Fibroblast of skin of left quadriceps (primary cell): ENCODE measurements around the gene ZNF609.
"Not testable (repeated sequence)": the region's sequence is repeated elsewhere in the genome, so short reads cannot be mapped to it uniquely, and the experiment has no call there.

ENCODE experiments used
- DNase-seq, 2 experiments: peaks; one replicate each; pipeline ENCODE4 v3.0.0-alpha.2; 2013; ENCODE audit warnings: low read depth in 2 of 2

Gene ZNF609

DNA sequence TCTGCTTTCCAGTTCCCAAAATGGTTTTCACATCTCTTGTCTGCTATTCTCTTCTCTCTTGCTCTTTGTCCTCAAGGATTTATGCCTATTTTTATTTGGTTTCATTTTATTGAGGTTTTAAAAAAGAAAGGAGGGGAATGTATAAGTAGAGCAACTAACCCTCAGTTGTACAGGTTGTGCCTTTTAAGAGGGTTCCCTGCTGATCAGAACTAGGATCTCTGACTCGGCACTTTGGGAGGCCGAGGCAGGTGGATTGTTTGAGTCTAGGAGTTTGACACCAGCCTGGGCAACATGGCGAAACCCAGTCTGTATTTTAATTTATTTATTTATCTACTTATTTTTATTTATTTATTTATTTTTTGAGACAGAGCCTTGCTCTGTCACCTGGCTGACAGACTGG is 123.6 kb downstream of the ZNF609 start:
- DNase-seq, result no peak

DNA sequence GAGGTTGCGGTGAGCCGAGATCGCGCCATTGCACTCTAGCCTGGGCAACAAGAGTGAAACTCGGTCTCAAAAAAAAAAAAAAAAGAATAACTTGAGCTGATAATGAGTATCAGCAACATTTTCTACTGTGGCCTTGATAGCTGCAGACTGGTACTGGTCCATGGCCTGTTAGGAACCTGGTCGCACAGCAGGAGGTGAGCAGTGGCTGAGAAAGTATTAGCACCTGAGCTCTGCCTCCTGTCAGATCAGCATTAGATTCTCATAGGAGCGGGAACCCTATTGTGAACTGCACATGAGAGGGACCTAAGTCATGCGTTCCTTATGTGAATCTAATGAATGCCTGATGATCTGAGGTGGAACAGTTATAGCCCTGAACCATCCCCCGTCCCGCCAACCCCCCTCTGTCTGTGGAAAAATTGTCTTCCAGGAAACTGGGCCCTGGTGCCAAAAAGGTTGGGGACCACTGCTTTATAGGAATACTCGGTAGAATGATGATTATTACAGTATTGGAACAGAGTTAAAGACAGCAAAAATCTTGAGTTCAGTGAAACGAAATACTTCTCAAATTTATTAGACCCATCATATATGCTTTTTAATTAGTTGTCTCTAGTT is 126.0 kb downstream of the ZNF609 start:
- no peak for DNase-seq

DNA sequence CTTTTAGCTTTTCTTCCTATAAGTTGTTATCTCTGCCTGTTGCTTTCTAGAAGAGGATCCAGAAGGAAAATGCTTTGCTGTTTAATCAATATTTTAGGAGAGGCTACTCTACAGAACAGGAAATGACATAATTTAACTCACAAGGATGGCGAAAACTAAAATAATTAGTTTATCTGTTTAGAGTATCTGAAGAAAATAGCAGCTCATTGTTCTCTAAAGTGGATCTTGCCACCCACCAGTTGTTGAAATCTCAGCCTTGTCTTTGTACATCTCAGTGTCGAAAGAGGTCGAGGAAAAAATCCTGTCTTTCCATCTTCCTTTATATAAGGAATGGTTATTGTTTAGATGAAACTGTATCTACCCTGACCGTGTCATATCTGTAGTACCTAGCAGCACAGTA is 126.6 kb downstream of the ZNF609 start:
- no peak for DNase-seq

DNA sequence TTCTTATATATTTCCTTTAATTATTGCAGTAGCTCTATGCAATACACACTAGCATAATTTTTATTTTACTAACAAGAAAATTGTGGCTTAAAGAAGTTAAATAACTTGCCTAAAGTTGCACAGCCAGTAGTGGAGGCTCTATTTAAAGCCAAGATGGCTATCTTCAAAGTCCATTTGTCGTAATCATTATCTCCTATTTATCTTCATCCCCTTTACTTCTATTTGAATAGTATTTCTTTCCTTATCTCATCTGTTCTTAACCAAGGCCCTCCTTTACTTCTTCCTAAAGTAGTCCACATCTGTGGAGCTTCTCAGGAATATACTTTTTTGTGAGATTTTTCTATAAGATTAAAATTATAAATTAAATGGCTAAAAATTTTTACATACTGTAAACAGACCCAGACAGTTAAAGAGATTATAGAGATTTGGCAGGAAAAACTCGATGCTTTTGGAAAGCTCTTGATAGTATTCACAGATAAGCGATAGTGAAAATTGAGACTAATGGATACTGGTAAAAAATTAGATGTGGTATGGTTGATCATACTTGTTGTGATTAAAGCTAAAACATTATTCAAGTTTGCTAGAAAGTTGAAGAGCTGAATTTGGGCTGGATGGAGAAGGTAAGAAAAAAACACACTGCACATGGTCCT is 129.2 kb downstream of the ZNF609 start:
- no peak for DNase-seq

DNA sequence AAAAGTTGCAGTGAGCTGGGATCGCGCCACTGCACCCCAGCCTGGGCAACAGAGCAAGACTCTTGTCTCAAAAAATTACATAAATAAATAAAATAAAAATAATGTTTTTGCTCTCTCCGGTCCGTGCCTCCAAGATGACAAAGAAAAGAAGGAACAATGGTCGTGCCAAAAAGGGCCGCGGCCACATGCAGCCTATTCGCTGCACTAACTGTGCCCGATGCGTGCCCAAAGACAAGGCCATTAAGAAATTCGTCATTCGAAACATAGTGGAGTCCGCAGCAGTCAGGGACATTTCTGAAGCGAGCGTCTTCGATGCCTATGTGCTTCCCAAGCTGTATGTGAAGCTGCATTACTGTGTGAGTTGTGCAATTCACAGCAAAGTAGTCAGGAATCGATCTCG is 132.5 kb downstream of the ZNF609 start:
- DNase-seq, result not testable (repeated sequence)

DNA sequence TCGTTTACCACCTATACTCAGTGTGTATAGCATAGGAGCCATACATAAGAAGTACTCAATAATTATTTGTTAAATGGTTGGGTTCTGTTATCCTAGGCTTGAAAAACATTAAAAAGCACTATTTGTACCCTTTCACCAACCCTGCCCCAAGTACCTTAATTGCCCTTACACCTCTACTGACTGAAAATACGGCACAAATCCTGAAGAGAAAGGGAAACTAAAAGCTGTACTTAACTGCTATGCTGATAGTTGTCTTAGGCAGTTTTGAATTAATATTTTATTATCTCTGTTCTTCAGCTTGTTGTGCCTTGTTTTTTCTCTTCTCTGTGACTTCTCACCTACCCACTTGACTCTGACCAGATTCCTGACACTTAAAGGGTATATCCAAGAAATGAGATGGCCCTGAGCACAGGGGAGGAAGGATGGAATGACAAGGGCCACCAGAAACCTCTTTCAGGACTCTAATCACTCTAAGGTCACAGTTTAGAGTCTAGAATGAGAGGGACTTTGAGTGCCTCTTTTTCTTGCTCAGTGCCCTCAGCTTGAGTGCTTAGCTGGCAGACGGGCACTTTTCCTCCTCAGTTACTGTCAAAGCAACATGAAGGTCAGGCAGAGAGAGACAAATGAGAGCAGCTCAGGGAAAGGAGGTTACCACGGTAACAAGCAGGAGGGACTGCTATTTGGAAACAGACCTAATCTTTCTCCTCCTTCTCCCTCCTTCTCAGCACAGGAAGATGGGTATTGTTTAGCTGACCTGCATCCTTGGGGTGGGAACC is 136.5 kb downstream of the ZNF609 start:
- no peak for DNase-seq

DNA sequence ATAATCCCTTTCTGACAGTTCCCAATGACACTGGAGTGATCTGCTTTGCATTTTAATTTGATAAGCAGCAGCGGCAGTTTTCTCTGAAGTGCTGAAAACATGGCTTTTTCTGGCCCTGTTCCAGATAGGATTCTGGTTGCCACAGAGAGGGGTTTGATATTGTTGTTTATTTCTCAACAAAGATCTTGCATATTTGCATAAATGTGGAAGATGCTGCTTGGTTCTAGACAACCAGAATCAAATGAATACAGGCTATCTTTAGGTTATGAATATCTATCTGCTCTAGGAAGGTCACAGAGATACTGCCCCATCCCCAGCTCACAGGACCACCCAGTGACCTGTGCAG is 137.1 kb downstream of the ZNF609 start:
- DNase-seq, result no peak

DNA sequence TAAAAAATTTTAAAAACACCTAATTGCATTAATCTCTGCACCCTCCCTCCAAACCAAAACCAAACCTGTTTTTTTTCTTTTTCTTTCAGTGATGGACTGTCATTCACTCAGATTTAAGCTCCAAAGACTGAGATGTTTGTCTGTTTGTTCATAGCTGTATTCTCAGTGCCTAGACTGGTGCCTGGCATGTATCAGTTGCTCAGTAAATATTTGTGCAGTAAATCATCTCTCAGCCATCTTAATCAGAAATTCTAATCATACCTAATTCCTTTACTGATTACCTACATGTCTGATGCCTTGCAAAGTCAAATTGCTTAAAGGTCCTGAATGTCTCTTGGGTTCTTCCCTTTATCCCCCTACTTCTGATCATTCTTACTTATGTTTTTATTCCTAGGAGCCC is 138.8 kb downstream of the ZNF609 start:
- no peak for DNase-seq

DNA sequence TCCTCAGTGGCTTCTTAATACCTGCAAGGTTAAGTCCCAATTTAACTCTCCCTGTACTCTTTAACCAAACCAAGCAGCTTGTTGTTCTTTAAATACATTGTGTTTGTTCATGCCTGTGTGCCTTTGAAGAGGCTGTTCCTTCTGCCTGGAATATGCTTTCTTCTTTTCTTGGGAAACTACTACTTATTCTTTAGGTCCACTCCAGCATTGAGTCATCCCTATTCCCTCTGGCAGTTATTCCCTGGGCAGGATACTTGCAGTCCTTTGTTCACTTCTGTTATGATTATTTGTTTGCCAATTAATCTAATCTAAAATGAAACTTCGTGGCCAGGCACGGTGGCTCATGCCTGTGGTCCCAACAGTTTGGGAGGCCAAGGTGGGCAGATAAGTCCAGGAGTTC is 139.3 kb downstream of the ZNF609 start:
- DNase-seq, result no peak

DNA sequence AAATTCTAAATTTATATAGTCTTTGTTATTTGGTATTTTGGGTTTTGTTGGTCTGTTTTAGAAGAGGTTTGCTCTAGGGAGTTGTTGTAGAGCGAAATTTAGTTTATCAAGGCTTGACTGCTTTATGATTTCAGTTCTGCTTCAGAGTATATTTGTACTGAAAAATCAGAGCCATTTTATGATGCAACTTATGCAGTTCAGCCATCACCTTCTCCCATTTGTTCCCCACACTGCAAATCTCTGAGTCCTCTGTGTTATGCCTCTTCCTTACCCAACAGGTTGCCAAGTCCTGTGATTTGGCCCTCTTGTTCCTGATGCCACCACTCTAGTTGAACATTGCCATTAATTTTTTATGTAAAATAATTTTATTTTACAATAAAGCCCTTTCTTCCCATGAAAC is 140.4 kb downstream of the ZNF609 start:
- DNase-seq, result no peak

DNA sequence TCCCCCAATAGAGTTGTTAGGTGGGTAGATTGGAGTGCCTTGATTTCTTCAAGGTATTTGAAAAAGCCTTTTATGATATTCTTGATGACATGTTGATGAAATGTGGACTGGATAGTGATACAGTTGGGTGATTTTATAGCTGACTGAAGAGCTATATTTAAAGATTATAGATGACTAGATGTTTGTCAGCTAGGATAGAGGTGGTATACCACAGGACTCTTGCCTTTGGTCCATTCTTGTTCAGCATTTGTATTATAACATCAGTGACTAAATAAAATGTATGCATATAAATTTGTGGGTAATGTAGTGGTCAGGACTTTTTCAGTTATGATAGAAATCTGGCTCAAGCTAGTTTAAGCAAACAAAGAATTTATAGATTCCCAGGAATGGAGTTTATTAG is 143.9 kb downstream of the ZNF609 start:
- no peak for DNase-seq

DNA sequence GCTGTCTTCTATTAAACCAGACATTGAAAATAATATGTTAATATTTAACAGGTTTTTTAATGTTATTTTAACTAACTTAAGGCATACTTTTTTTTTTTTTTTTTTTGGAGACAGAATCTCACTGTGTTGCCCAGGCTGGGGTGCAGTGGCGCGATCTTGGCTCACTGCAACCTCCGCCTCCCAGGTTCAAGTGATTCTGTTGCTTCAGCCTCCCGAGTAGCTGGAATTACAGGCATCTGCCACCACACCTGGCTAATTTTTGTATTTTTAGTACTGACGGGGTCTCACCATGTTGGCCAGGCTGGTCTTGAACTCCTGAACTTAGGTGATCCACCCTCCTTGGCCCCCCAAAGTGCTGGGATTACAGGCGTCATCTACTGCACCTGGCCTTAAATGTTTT is 147.0 kb downstream of the ZNF609 start:
- DNase-seq, result not testable (repeated sequence)

DNA sequence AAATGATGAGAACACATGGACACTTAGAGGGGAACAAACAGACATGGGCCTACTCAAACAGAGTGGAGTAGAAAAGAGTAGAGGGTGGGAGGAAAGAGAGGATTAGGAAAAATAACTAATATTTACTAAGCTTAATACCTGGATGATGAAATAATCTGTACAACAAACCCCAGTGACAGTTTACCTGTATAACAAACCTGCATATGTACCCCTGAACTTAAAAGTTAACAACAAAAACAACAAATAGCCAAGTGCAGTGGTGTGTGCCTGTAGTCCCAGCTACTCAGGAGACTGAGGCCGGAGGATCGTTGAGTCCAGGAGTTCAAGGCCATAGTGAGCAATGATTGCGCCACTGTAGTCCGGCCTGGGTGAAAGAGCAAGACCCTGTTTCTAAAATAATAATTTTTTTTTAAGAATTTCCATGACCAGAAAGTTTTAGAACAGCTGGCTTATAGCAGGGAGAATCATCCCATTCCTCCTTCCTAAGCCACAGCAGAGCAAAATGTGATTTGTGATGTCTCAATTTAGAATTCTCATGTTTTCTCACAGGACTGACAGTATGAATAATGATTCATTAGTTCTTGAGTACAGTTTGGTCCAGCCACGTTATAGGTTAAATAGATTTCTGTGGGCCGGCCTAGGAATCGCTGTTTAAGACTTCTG is 150.0 kb downstream of the ZNF609 start:
- DNase-seq, result no peak

DNA sequence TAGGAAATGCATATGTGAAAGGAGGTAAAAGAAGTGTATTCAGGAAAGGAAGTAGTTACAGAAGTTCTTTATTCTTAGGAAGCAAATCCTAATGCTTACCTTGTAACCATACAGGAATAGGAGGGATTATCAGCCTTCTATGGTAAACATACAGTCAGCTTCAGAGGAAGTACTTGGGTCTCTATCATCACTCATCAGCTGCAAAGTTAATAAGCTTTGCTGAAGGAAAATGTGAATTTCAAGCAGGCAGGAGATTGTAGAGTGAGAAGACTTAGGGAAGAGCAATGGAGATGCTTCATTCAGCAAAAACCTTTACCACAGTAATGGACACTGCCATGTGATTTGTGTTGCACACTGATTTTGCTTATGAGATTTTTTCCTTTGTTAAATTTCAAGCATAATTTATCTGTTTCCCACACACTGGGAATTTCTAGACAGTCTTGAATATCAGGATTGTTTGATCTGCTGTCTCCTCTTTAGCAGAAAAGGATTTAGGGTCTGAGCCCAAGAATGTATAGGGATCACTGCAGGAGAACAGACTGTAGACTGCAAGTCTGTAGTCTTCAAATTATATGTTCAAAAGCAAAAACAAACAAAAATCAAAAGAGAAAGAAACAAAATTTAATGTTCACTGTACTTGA is 150.8 kb downstream of the ZNF609 start:
- DNase-seq, result no peak

DNA sequence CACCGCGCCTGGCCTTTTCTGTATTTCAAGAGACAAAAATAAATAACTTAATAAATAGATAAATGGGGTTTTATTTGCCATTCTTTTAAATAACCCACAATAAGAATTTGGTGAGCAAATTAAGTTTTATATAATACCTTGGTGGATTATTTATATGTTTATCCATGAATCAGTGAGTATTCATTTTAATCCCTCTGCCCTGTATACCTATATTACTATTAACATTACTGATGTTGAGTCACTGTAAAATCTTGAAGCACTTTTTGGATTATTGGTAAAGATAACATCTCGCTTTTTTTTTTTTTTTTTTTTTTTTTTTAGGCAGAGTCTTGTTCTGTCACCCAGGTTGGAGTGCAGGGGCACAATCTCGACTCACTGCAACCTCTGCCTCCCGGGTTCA is 154.1 kb downstream of the ZNF609 start:
- DNase-seq, result no peak

DNA sequence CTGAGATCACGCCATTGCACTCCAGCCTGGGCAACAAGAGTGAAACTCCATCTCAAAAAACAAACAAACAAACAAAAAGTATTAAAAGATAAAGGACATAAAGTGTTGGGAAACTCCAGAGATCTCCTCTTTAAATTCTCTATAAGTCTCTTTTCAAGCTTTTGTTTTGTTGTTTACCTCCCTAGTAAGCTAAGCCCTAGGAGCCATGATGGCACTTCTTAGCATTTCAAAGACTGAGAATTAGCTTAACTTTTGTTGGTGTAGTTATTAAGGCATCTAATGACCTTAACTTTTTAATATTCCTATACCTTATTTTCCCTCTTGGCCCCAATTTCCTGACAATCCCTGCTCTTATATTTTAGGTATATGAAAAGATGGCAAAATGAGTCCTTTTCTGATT is 157.3 kb downstream of the ZNF609 start:
- DNase-seq, result no peak

DNA sequence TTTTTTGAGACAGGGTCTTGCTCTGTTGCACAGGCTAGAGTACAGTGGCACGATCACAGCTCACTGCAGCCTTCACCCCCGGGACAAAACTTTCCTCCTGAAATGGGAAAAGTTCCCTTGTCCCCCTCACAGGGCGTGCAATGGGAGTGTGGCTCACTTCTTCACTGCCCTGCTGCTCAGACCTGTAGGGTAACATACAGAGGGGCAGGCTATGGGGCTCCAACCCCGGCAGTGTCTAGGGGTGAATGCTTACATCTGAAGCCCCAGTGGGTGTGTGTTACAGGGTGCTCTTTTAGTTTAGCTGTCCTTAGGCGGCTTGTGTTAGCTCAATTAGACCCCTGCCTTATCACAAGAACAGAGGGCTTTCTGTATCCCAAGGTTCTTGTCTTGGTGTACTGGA is 157.8 kb downstream of the ZNF609 start:
- no peak for DNase-seq

DNA sequence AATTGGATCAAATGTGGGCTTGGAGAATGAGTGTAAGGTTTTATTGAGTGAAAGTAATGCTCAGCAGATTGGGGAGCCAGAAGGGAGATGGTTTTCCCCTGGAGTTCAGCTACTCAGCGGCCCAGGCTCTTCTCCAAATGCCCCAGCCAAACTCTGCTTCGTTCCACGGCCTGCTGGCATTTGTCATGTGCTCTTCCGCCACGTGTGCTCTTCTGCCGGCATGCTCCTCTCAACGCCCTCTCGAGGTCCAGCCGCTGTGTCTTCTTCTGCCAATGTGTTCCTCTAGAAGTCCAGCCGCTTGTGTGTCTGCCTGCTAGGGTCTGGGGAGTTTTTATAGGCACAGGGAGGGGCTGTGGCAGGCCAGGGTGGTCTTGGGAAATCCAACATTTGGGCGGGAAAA is 158.2 kb downstream of the ZNF609 start:
- DNase-seq, result no peak

DNA sequence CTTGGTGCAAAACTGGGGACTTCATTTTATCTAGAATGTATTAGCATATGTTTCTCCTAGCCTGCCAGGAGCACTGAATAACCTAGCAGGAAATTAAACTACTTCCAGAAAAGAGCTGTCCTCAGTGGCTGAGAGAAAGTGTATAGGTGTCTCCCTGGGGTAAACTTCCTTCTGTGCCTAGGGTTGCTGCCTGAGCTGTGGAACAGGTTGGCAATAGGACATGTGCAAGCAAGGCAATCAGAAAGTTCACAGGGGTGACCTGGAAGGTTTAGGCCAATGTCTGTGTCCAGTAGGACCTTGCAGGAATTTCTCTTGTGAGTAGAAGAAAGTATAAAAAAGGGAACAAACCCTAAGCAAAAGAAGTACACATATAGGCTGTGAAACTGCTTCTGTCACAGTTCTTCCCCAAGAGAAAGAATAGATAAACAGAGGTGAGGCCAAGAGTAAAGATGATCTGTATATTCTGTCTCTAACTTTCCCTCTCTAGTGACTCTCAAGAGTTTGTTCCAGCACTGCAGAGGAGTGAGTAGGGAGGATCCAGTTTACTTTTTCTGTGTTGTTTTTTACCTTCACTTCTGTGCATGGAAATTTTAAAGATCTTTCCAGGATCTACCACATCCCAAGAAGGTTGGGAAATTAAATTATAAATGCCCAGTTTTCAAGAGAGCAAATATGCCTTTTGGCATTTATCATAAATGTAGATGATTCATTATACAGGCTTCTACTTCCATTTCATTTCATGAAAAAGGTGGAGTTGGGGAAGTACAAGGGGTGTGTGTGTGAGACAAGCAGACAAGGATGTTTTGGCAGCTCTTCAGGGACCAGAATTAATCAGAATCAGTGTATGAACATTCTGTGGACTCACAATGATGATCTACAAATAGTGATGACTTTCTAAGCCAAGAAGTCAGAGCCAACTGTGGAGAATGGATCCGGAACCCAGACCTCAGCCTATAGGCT is 159.8 kb downstream of the ZNF609 start:
- peak in 1 of 2 experiments; percentile 56 for DNase-seq

DNA sequence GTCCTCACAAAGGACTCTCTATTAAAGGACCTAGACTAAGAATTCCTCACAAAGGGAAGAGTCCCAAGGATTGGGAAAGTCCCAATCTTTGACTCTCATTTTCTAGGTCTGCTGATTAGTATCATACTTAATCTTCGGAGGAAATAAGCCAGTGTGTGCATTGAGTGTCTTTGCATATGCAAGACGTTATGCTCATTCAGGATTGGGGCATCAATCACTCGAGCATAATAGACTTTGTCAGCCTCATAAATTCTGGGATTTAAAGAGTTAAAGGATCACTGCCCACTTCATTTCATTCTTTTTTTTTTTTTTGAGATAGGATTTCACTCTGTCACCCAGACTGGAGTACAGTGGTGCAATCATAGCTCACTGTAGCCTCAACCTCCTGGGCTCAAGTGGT is 160.7 kb downstream of the ZNF609 start:
- no peak for DNase-seq
